ENCODE data around the gene NTN1.

The NTN1 gene

DNA sequence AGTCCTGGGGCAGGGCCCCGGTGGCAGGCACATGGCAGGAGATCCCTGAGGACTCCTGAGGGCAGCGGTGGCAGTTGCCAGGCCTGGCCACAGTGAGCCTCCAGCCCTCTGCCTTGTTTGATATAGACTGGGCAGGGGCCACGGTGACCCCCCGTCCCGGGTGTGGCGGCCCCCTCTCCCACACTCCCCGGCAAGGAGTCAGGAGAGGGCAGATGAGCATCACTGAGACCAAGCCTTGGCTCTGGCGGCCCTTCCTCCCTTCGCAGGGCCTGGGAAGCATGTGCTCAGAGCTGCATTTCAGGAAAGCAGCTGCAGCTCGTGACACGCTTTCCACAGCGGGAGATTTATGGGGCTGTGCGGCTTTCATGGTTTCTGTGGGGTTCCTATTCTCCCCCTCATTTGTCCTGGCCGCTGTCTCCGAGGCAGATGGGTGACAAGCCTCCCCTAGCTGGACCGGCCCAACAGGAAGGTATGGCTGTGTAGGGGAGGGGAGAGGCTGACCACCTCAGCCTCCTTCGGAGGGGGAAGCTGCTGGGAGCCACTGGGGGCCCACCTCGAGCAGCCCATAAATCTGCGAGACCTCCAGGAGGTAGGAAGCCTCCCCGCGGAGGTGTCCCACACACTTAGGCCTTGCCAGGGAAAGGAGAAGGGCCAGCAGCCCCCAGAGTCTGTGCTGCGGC, 211.4 kb downstream of the NTN1 start:
- no peak overlapping the region for H3K4me3 ChIP-seq (ENCODE audit: low read length)

GRCh38 chr17:9233271-9233599, 211.9 kb downstream of the NTN1 start:
- no peak for TF ChIP-seq ZNF274 (IDR thresholded peaks at IDR 0.05; ENCODE audit: low read depth, low read length)
- H3K4me3 ChIP-seq (ENCODE audit: low read length) = no peak overlapping the region

More for the DNA sequence above, 211.4 kb downstream of the NTN1 start:
- no peak for TF ChIP-seq ZNF274 (IDR thresholded peaks at IDR 0.05; ENCODE audit: low read depth, low read length)

DNA sequence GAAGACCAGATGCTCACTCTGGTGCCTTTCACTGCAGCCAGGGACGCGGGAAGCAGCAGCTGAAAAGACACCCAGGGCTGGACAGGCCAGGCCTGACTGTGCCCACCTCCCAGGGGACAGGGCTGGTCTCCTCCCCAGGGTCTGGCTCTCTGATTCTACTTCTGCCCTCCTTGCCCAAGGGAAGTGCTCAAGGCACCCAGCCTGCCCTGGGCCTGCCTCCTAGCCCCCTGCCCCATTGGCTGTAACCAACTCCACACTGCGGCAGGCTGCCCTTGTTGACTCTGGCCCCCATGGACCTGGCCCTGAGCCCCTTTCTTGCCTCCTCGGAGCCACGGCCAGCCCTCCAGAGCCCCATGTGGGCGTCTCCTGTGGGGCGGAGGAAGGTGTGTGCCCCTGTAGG, 212.5 kb downstream of the NTN1 start:
- no peak for TF ChIP-seq ZNF274 (IDR thresholded peaks at IDR 0.05; ENCODE audit: low read depth, low read length)
- H3K4me3 ChIP-seq (ENCODE audit: low read length) = no peak overlapping the region

DNA sequence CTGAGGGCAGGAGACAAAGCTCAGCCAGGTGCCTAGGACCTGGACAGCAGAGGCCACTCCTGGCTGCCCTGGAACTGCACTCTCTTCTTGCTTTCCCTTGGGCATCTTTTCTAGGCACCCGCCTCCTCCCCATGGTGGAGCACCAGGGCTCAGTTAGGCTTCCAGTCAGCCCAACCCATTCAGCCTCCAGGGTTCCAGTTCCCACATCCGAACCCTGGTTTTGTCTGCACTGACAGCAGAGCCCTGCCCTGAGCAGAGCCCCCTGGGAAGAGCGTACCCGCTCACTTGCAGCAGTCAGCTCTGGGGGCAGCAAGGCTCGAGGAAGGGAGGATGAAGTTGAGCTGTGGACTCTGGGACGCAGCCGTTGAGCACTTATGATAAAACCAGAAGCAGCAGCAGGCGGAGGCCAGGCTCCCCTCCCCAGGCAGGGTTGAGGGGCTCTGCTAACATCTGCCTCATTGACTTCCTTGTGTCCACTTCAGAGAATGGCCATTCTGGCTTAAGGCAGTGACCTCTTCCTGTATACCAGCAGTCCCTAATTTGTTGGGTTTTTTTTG, 213.2 kb downstream of the NTN1 start:
- H3K4me3 ChIP-seq (ENCODE audit: low read length) = no peak overlapping the region
- no peak for TF ChIP-seq ZNF274 (IDR thresholded peaks at IDR 0.05; ENCODE audit: low read depth, low read length)

GRCh38 chr17:9235346-9235745, 214.0 kb downstream of the NTN1 start:
- no peak for TF ChIP-seq ZNF274 (IDR thresholded peaks at IDR 0.05; ENCODE audit: low read depth, low read length)
- no peak overlapping the region for H3K4me3 ChIP-seq (ENCODE audit: low read length)

DNA sequence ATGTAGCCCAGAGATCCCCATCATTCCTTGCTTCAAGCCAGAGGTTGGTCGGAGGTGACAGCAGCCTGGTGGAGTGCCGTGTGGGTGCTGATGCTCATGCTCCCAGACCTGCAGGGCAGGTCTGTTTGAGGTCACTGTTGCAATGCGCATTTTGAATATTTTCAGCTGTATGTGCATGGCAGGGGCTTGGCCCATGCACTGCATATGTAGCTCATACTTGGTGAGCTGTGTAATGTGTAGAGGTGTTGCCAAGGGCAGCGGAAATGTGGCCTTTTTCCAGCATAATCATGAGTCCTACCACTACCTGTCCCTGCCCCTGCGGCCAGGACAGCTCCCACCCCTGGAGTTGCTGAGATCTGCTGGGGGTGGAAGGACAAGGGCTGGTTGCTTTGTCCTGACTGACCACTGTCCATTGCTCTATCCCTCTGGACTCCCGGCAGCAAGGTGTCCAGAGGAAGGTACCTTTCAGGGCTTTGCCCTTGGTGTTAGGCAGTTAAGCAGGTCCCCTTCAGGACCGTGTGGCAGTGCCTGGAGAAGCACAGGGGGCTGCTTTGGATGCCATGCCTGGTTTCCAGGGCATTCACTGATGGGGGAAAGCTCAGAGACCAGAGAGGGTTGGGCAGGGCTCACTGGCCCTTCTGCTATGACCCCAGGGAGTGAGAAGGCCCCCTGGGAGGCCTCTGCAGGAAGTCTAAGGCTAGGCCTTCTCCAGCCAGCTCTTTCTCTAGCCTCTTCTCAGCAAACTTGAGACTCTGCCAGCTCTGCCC, 215.2 kb downstream of the NTN1 start:
- TF ChIP-seq ZNF274 (IDR thresholded peaks at IDR 0.05; ENCODE audit: low read depth, low read length) = no peak
- no peak overlapping the region for H3K4me3 ChIP-seq (ENCODE audit: low read length)

DNA sequence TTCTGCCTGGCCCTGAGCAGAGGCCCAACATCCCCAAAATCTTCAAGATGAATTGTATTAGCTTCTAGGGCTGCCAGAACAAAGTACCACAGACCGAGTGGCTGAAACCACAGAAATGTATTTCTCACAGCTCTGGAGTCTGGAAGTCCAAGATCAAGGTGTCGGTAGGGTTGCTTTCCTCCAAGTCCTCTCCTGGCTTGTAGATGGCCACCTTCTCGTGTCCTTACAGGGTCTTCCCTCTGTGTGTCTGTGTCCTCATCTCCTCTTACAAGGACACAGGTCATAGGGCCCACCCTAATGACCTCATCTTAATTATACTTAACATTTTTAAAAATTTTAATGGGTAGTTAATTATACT, 215.7 kb downstream of the NTN1 start:
- no peak overlapping the region for H3K4me3 ChIP-seq (ENCODE audit: low read length)

DNA sequence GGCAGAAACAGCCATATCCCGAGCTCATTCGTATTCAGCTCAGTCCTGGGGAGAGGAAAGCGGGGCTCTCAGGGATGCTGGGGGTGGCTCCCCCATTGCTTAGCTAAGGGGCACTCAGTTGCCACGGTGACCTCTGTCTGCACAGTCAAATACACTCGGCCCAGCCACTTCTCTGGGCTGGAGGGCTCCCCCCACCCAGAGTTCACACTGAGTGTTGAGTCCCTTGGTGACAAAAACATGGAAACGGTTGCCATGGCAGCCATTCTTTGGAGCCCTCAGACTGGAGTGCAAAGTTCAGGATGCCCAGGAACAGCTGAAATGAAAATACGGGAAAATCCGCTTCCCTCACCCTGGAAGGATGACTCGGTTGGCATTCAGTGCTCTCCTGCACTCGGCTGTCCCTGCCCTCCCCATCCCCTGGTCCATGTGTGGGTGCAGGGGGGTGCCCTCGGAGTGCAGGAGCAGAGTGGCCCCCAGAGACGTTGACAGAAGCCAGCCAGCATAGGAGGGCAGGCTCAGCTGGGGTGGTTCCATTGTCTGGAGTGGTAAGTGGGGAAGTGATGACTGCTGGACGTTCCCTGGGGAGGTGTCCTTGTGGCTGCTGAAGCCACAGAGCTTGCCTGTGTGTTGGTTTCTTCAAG, 216.5 kb downstream of the NTN1 start:
- no peak for TF ChIP-seq ZNF274 (IDR thresholded peaks at IDR 0.05; ENCODE audit: low read depth, low read length)

More for the DNA sequence above, 215.7 kb downstream of the NTN1 start:
- TF ChIP-seq ZNF274 (IDR thresholded peaks at IDR 0.05; ENCODE audit: low read depth, low read length) = no peak

GRCh38 chr17:9238340-9239245, 217.3 kb downstream of the NTN1 start:
- TF ChIP-seq ZNF274 (IDR thresholded peaks at IDR 0.05; ENCODE audit: low read depth, low read length) = no peak
- no peak overlapping the region; the same call in 1 of the 2 replicates for H3K4me3 ChIP-seq (ENCODE audit: low read length)

More for the DNA sequence above, 216.5 kb downstream of the NTN1 start:
- H3K4me3 ChIP-seq (ENCODE audit: low read length) = no peak overlapping the region

DNA sequence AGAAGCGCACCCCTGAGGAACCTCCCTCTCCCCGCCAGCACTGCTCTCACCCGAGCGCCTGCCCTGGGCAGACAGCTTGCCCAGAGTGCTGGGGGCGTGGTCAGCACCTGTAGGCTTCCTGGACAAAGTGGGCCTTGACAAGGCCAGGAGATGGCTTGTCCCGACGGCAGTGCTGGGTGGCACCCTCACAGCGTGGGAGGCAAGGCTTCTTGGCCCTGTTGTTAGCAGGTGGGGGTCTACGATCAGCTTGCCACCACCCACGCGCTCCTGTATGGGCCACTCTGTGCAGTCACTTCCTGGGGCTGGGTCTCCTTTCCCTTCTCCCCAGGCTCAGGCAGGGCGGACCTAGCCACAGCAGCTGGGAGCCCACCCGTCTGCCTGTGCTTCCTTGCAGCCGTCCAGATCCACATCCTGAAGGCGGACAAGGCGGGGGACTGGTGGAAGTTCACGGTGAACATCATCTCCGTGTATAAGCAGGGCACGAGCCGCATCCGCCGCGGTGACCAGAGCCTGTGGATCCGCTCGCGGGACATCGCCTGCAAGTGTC, 218.0 kb downstream of the NTN1 start:
- TF ChIP-seq ZNF274 (IDR thresholded peaks at IDR 0.05; ENCODE audit: low read depth, low read length) = no peak
- peak overlapping the region; percentile 62; the same call in 1 of the 2 replicates for H3K4me3 ChIP-seq (ENCODE audit: low read length)

DNA sequence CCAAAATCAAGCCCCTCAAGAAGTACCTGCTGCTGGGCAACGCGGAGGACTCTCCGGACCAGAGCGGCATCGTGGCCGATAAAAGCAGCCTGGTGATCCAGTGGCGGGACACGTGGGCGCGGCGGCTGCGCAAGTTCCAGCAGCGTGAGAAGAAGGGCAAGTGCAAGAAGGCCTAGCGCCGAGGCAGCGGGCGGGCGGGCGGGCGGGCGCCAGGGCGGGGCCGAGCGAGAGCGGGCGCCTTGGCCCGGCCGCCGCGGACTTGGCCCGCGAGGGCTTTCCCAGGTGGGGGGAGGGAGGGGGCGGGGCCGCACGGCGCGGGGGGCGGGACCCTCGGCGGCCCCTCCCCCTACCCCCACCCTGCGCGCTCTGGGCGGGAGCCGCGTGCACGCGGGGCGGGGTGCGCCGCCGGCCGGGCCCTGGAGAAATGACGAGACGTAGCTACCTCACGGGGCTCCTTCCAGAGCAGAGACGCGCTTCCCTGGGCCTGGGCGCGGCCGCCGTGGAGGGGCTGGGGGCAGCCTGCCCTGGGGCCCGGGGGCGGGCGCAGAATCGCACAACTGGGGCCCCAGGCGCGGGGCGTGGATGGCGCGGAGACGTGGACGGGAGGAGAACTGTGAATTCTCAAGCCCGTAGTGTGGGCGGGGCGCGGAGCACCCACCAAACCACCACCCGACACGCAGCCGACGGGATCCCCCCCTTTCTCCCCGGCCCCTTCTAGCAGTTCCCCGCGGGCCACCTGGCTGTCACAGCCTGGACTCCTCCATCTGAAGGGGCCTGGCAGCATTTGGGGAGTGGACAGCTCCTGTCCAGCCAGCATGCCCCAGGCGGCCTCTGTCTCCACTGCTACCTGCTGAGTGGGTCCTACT, 218.7 kb downstream of the NTN1 start:
- peak overlapping the region; percentile 62; the same call in 1 of the 2 replicates for H3K4me3 ChIP-seq (ENCODE audit: low read length)
- no peak for TF ChIP-seq ZNF274 (IDR thresholded peaks at IDR 0.05; ENCODE audit: low read depth, low read length)

- no peak for TF ChIP-seq ZNF274 (IDR thresholded peaks at IDR 0.05; ENCODE audit: low read depth, low read length)
- H3K4me3 ChIP-seq (ENCODE audit: low read length) = no peak overlapping the region; the same call in 1 of the 2 replicates
Observed at GRCh38 chr17:9240659-9241370, 219.5 kb downstream of the NTN1 start.

All from GM08714 (cell line).